Osteocyte (in vitro differentiated cells): Measurements from ENCODE around the gene ZNF484. TPM values are rescaled to one million over a fixed set of nuclear protein-coding genes. Genes with fewer than 3 reads are reported as not detected.
"Not testable (repeated sequence)": the region's sequence is repeated elsewhere in the genome, so short reads cannot be mapped to it uniquely, and the experiment has no call there.

ENCODE experiments used
- DNase-seq: peaks from one replicate; pipeline ENCODE4 v3.0.0; 2021; ENCODE audit warnings: mixed read lengths; ENCODE audit not compliant: unreplicated experiment; ENCODE audit errors: extremely low spot score
- H3K27ac Mint-ChIP-seq: one replicate; pipeline ENCODE4 v1.8.0; 2021; ENCODE audit warnings: mild to moderate bottlenecking, mixed read lengths; ENCODE audit not compliant: unreplicated experiment
- H3K27me3 Mint-ChIP-seq: one replicate; pipeline ENCODE4 v1.8.0; 2021; ENCODE audit warnings: mixed read lengths; ENCODE audit not compliant: unreplicated experiment
- H3K36me3 Mint-ChIP-seq: one replicate; pipeline ENCODE4 v1.8.0; 2021; ENCODE audit warnings: mixed read lengths; ENCODE audit not compliant: unreplicated experiment
- H3K4me1 Mint-ChIP-seq: one replicate; pipeline ENCODE4 v1.8.0; 2021; ENCODE audit warnings: mixed read lengths; ENCODE audit not compliant: unreplicated experiment
- H3K4me3 Mint-ChIP-seq: one replicate; pipeline ENCODE4 v1.8.0; 2021; ENCODE audit warnings: mild to moderate bottlenecking, moderate library complexity, mixed read lengths; ENCODE audit not compliant: unreplicated experiment
- H3K9me3 Mint-ChIP-seq: one replicate; pipeline ENCODE4 v1.8.0; 2021; ENCODE audit warnings: mixed read lengths; ENCODE audit not compliant: unreplicated experiment
- long read RNA-seq: library from polyadenylated mRNA; unstranded; transcript quantifications from one replicate; pipeline ENCODE4 v2.0.0, GENCODE V29; 2021
- total RNA-seq: library from RNA; stranded (reverse); gene quantifications from 2 replicates; pipeline ENCODE4 v1.2.1, GENCODE V29; 2021
- TF ChIP-seq, protein P1 (sequence below): fragments of 200-600 bp; sonication (generic); IDR thresholded peaks from 2 replicates; pipeline ENCODE4 v1.5.0; 2021; ENCODE audit warnings: antibody characterized with exemption, mild to moderate bottlenecking, moderate library complexity

The ZNF484 gene
- 9.5 and 11.5 TPM in 2 replicates for total RNA-seq
- long read RNA-seq, transcript ZNF484-201 (4 exons, 2,836 nt), result major isoform, 6 of 22 reads
- long read RNA-seq, partial matches to known transcripts, result 6 of 22 reads
- long read RNA-seq, other reads (novel, unspliced or antisense), result 6 of 22 reads

DNA sequence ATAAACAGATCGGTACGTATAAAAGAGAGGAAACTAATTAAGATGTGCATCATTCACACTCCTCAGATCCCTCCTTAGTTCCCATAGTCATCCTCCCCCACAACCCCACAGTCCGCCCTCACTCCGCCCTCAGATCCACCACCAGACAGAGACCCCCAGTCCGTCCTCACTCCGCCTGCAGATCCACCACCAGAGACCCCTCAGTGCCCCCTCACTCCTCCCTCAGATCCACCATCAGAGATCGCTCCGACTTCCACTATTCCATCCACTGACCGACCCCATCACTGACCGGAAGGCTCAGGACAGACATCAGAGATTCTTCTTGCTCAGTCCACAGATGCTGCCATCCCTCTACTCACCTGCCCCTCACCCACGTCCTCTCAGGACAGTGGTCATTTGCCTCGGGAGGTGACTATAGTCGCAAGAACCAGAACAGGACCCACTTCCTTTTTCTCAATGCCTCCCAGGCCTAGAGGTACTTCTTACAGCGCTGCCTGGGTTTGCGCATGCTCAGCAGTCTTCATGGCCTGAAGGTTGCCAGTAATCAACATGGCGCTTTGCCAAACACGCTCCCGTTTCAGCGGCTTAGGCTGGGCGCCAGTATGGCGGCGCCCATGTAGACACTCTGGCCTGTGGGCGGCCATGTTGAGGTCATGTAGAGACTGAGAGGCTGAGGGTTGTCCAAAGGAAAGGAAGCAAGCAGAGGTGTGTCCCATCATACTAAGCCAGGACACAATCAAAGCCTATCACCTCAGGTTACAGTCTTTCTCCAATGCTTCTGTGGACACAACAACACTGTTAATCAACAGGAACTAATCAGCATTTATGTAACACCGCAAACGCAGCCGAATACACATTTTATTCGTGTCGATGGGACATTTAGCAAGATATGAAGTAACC lies at the start of gene ZNF484:
TSS of gene ZNF484 (minus strand) at position 508 of the 900 bp plus-strand sequence. CDS start 3,009 bp downstream, outside the sequence.
- DNase-seq, result peak; percentile 98
- Mint-ChIP-seq H3K27me3 (no peaks in the 10 kb centered on the region), H3K4me3 (peak within 1 kb of the TSS; percentile 89), H3K27ac (peak within 1 kb of the TSS; percentile 97), H3K9me3 (no peaks in the 10 kb centered on the region), H3K36me3 (peaks cover 3% of the 10 kb centered on the region), H3K4me1 (peaks cover 26% of the 10 kb centered on the region)
- TF ChIP-seq, protein P1, sequence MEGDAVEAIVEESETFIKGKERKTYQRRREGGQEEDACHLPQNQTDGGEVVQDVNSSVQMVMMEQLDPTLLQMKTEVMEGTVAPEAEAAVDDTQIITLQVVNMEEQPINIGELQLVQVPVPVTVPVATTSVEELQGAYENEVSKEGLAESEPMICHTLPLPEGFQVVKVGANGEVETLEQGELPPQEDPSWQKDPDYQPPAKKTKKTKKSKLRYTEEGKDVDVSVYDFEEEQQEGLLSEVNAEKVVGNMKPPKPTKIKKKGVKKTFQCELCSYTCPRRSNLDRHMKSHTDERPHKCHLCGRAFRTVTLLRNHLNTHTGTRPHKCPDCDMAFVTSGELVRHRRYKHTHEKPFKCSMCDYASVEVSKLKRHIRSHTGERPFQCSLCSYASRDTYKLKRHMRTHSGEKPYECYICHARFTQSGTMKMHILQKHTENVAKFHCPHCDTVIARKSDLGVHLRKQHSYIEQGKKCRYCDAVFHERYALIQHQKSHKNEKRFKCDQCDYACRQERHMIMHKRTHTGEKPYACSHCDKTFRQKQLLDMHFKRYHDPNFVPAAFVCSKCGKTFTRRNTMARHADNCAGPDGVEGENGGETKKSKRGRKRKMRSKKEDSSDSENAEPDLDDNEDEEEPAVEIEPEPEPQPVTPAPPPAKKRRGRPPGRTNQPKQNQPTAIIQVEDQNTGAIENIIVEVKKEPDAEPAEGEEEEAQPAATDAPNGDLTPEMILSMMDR, result no peak

DNA sequence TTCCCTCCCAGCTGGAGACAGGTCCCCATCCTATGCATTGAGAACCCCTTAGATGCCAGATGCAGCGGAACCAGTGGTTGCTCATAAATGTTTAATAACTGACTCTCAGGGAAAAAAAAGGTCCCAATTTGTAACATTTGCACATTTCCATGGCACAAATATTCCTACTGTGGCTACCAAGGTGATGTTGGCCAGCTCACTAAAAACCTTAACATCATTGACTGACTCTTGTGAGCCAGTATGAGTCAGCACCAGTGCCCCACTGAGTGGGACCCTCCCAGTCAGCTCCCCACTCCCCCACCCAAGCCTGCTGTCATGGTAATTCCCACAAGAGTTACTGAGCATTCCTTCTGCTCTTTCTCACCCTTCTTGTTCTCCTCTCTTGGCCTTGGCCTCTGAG lies 42.6 kb upstream of the ZNF484 start:
- DNase-seq, result no peak
- Mint-ChIP-seq H3K4me1 (no peaks in the 10 kb centered on the region), H3K4me3 (no peak overlapping the region), H3K27me3 (peaks cover 9% of the 10 kb centered on the region), H3K36me3 (no peaks in the 10 kb centered on the region), H3K9me3 (no peaks in the 10 kb centered on the region), H3K27ac (no peak overlapping the region)
- TF ChIP-seq, protein P1, result no peak

DNA sequence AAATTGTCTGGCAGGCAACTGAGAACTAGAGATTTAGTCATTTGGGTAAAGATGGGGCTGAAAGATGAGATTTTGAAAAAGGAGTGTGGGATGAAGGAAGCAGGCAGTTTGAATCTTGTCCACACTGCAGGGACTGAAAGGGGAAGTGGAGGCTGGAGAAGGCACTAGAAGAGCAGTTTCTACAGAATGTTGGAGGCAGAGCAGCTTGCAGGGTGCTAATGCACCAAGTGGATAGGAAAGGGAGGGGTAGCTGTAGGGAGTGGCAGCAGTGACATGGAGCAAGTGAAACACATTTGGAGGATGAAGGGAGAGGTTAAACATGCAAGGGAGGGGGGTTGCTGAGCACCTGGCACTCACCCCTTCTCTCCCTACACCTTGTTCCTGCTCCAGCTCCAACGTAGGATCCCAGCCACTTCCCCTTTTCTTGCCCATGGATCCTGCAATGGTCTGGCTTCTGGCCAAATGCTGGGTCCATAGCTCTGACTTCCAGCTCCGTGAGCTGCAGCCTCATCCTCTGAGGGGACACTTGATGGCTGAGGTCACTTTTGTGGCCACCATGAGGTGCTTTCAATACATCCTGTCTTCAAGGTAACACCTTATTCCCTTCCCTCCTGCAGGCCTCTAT lies 39.5 kb upstream of the ZNF484 start:
- no peaks in the 10 kb centered on the region for H3K36me3 Mint-ChIP-seq
- no peak overlapping the region for H3K27ac Mint-ChIP-seq
- TF ChIP-seq, protein P1, result no peak

DNA sequence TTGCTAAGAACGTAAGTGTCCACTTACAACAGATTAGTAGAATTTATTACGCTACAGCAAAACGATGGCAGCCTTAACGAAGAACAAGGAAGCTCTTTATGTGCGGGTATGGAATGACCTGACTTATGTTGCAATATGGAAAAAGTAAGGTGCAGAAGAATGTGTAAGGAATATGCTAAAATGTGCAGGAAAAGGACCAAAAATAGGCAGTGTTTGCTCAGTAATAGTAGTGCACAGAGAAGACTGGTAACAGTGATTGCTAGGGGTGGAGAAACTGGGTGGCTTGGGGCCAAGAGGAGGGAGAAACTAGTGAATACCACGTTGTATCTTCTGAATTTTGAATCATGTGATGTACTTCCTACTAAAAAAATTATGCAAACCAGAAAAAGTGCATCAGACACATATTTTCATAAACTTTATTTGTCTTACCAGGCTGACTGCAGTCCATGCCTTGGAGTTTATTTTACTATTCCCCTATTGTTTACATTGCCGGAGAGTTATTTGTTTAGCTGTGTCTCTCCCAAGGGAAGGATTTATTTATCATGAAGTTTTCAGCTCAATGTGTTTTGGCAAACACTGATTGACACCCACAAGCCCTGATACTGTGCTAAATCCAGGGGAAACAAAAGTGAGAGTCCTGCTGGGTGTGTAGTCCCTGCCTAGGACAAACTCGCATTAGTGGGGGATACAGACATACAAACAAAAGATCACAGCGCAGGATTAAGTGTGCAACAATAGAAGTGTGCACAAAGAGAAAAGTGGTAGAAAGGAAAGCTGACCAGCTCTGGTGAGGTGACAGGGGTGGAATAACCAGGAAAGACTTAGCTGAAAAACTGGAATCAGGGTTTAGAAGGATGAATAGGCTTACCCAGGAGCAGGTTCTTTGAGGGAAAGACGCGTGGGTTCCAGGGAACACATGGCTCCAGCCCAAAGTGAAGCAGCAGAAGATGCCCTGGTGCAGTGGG lies 34.0 kb upstream of the ZNF484 start:
- TF ChIP-seq, protein P1, result no peak
- H3K27me3 Mint-ChIP-seq, result peaks cover 47% of the 10 kb centered on the region
- no peak overlapping the region for H3K4me3 Mint-ChIP-seq
- H3K27ac Mint-ChIP-seq, result no peak overlapping the region
- H3K9me3 Mint-ChIP-seq, result no peaks in the 10 kb centered on the region
- DNase-seq, result no peak
- H3K36me3 Mint-ChIP-seq, result no peaks in the 10 kb centered on the region
- H3K4me1 Mint-ChIP-seq, result peaks cover 6% of the 10 kb centered on the region

More for the DNA sequence above, 39.5 kb upstream of the ZNF484 start:
- H3K27me3 Mint-ChIP-seq, result peaks cover 18% of the 10 kb centered on the region
- DNase-seq, result no peak
- no peaks in the 10 kb centered on the region for H3K4me1 Mint-ChIP-seq
- H3K4me3 Mint-ChIP-seq, result no peak overlapping the region
- no peaks in the 10 kb centered on the region for H3K9me3 Mint-ChIP-seq

DNA sequence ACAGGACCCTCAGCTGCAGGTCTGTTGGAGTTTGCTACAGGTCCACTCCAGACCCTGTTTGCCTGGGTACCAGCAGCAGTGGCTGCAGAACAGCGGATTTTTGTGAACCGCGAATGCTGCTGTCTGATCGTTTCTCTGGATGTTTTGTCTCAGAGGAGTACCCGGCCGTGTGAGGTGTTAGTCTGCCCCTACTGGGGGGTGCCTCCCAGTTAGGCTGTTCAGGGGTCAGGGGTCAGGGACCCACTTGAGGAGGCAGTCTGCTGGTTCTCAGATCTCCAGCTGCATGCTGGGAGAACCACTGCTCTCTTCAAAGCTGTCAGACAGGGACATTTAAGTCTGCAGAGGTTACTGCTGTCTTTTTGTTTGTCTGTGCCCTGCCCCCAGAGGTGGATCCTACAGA lies 27.3 kb upstream of the ZNF484 start:
- not testable (repeated sequence) for H3K27ac Mint-ChIP-seq, H3K36me3 Mint-ChIP-seq
- H3K4me1 Mint-ChIP-seq, result peaks cover 12% of the 10 kb centered on the region

More for the DNA sequence above, 27.3 kb upstream of the ZNF484 start:
- H3K4me3 Mint-ChIP-seq, result peak overlapping the region; percentile 54
- peaks cover 22% of the 10 kb centered on the region for H3K27me3 Mint-ChIP-seq
- H3K9me3 Mint-ChIP-seq, DNase-seq: not testable (repeated sequence)
